Adipocyte (in vitro differentiated cells): ENCODE data around the gene APOBEC3F.
"Not testable (repeated sequence)": the region's sequence is repeated elsewhere in the genome, so short reads cannot be mapped to it uniquely, and the experiment has no call there.

Source experiments
- DNase-seq: peaks from one replicate; pipeline ENCODE4 v3.0.0-alpha.2; 2015; ENCODE audit warnings: low read depth
- H3K27me3 ChIP-seq: replicated peaks from 2 replicates; pipeline ENCODE4 v1.7.0; 2013; ENCODE audit warnings: mild to moderate bottlenecking, low read length, moderate library complexity; ENCODE audit not compliant: control insufficient read depth, insufficient read depth
- H3K36me3 ChIP-seq: 2 replicates; pipeline ENCODE4 v1.7.0; 2013; ENCODE audit warnings: low read length, mild to moderate bottlenecking, moderate library complexity; ENCODE audit not compliant: control insufficient read depth, insufficient read depth, severe bottlenecking
- H3K4me1 ChIP-seq: 2 replicates; pipeline ENCODE4 v1.7.0; 2013; ENCODE audit warnings: mild to moderate bottlenecking, low read length, moderate library complexity; ENCODE audit not compliant: control insufficient read depth, insufficient read depth
- H3K4me3 ChIP-seq: 2 replicates; pipeline ENCODE4 v1.7.0; 2013; ENCODE audit warnings: mild to moderate bottlenecking, low read length, moderate library complexity
- H3K9ac ChIP-seq: 2 replicates; pipeline ENCODE4 v1.7.0; 2013; ENCODE audit warnings: mild to moderate bottlenecking, low read length, moderate library complexity
- H3K9me3 ChIP-seq: 2 replicates; pipeline ENCODE4 v1.7.0; 2013; ENCODE audit warnings: mild to moderate bottlenecking, low read length, moderate library complexity; ENCODE audit not compliant: control insufficient read depth

APOBEC3F gene

GRCh38 chr22:39077026-39077840 is 36.6 kb downstream of the APOBEC3F start, which contains the start of gene APOBEC3G:
TSS of gene APOBEC3G (plus strand) at chr22:39077275. CDS start at chr22:39077362, 87 bp downstream.
- H3K36me3 ChIP-seq, H3K9me3 ChIP-seq, H3K27me3 ChIP-seq, H3K4me1 ChIP-seq: not testable (repeated sequence)
- peak; percentile 48 for DNase-seq
- Histone ChIP-seq H3K9ac (peak within 1 kb of the TSS; percentile 76), H3K4me3 (peak within 1 kb of the TSS; percentile 77)

GRCh38 chr22:39077912-39078311 is 37.2 kb downstream of the APOBEC3F start:
- not testable (repeated sequence) for DNase-seq, H3K9me3 ChIP-seq, H3K27me3 ChIP-seq, H3K4me1 ChIP-seq, H3K36me3 ChIP-seq
- Histone ChIP-seq H3K9ac (peak overlapping the region; percentile 76), H3K4me3 (peak overlapping the region; percentile 77)

- Histone ChIP-seq H3K9ac (no peak overlapping the region), H3K4me3 (no peak overlapping the region), H3K9me3 (no peaks in the 10 kb centered on the region), H3K36me3 (no peaks in the 10 kb centered on the region), H3K4me1 (peaks cover 4% of the 10 kb centered on the region), H3K27me3 (no peaks in the 10 kb centered on the region)
- no peak for DNase-seq
These were observed 37.7 kb downstream of the APOBEC3F start for GRCh38 chr22:39078329-39078728.

GRCh38 chr22:39079054-39079637 is 38.5 kb downstream of the APOBEC3F start:
- not testable (repeated sequence) for DNase-seq, H3K4me3 ChIP-seq, H3K9me3 ChIP-seq, H3K27me3 ChIP-seq, H3K36me3 ChIP-seq, H3K4me1 ChIP-seq, H3K9ac ChIP-seq

- no peaks in the 10 kb centered on the region for H3K36me3 ChIP-seq
- peaks cover 4% of the 10 kb centered on the region for H3K4me1 ChIP-seq
- peaks cover 4% of the 10 kb centered on the region for H3K27me3 ChIP-seq
- H3K9ac ChIP-seq, result no peak overlapping the region
- no peaks in the 10 kb centered on the region for H3K9me3 ChIP-seq
- no peak for DNase-seq
- H3K4me3 ChIP-seq, result no peak overlapping the region
These were observed 39.5 kb downstream of the APOBEC3F start for GRCh38 chr22:39080052-39080762.

- no peak for DNase-seq
- H3K4me1 ChIP-seq, result peaks cover 4% of the 10 kb centered on the region
- no peak overlapping the region for H3K9ac ChIP-seq
- H3K9me3 ChIP-seq, result no peaks in the 10 kb centered on the region
- no peaks in the 10 kb centered on the region for H3K36me3 ChIP-seq
- no peak overlapping the region for H3K4me3 ChIP-seq
- H3K27me3 ChIP-seq, result peaks cover 4% of the 10 kb centered on the region
These were observed 40.4 kb downstream of the APOBEC3F start for GRCh38 chr22:39081016-39081415.

- Histone ChIP-seq H3K4me1 (peaks cover 4% of the 10 kb centered on the region), H3K4me3 (no peak overlapping the region), H3K27me3 (peaks cover 4% of the 10 kb centered on the region), H3K9ac (no peak overlapping the region), H3K9me3 (no peaks in the 10 kb centered on the region), H3K36me3 (no peaks in the 10 kb centered on the region)
- DNase-seq, result no peak
These were observed 40.9 kb downstream of the APOBEC3F start for GRCh38 chr22:39081598-39081997.

- Histone ChIP-seq H3K9me3 (no peaks in the 10 kb centered on the region), H3K9ac (no peak overlapping the region), H3K27me3 (peaks cover 4% of the 10 kb centered on the region), H3K4me3 (no peak overlapping the region), H3K36me3 (no peaks in the 10 kb centered on the region), H3K4me1 (no peaks in the 10 kb centered on the region)
- DNase-seq, result no peak
These were observed 42.8 kb downstream of the APOBEC3F start for GRCh38 chr22:39083212-39084165.

- Histone ChIP-seq H3K27me3 (peaks cover 7% of the 10 kb centered on the region), H3K36me3 (no peaks in the 10 kb centered on the region), H3K4me3 (no peak overlapping the region), H3K9ac (no peak overlapping the region), H3K4me1 (no peaks in the 10 kb centered on the region), H3K9me3 (no peaks in the 10 kb centered on the region)
- no peak for DNase-seq
These were observed 44.0 kb downstream of the APOBEC3F start for GRCh38 chr22:39084666-39085065.

GRCh38 chr22:39087098-39087497 is 46.4 kb downstream of the APOBEC3F start:
- Histone ChIP-seq H3K27me3 (peaks cover 27% of the 10 kb centered on the region), H3K9me3 (no peaks in the 10 kb centered on the region), H3K36me3 (no peaks in the 10 kb centered on the region), H3K4me1 (no peaks in the 10 kb centered on the region), H3K9ac (no peak overlapping the region), H3K4me3 (no peak overlapping the region)
- DNase-seq, result no peak
